ENCODE results near the gene CDH16. TPM values are rescaled to one million over a fixed set of nuclear protein-coding genes. Genes with fewer than 3 reads are reported as not detected.

Gene CDH16
- total and polyA plus RNA-seq, 12 donors = 0.15 to 0.59 (median 0.47) TPM; not detected in 7

DNA sequence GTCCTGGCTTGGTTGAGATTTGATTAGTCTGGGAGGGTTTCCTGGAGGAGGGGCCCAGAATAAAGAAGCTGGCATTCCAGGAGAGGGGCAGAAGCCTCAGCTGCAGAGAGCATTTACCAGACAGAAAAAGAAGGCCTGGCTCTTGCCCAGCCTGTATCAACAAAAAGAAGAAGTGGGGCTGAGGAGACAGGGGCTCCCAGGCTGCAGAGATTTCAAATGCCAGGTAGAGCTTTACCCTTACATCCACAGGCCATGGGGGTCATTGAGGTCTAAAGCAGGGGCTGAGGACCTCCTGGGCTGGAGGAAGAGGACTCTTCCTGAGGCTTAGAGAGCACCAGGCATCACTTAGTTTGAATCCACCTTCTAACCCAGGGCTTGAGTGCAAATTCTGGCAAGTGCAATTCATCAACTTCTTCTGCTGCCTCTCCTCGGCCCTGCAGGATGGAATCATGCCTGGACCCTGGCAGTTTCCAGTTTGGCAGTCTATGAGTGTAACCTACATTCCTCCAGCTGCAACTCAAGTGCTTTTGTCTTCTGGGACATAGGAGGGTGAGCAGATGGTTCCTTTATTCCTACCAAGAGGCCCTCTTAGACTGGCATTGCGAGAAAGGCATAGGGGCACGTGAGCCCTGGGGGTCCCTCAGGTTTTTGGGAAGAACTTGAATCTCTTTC, 59.2 kb downstream of the CDH16 start:
- H3K27me3 ChIP-seq = no peaks in the 10 kb centered on the region
- TF ChIP-seq CTCF (IDR thresholded peaks at IDR 0.05) = no peak
- ATAC-seq (peak in 1 of 8 donors; percentile 4), DNase-seq (no peak)
- H3K4me1 ChIP-seq = peaks cover 0 to 6% (median 0%) of the 10 kb centered on the region in 9 donors
- intact Hi-C loops (cut with DNase I) = loop anchor here in 4 of 10 donors (10.0 kb wide), 3 partner anchors 135 to 255 kb away; partner anchors contain the start of gene CMTM3 (in 1 of the 4)
- no peak overlapping the region for H3K4me3 ChIP-seq
- H3K9me3 ChIP-seq = no peaks in the 10 kb centered on the region
- H3K27ac ChIP-seq = no peak overlapping the region
- WGBS, 2 donors = 84 to 85% methylated on average over 3 of the region's 3 CpGs
- no peaks in the 10 kb centered on the region for H3K36me3 ChIP-seq

DNA sequence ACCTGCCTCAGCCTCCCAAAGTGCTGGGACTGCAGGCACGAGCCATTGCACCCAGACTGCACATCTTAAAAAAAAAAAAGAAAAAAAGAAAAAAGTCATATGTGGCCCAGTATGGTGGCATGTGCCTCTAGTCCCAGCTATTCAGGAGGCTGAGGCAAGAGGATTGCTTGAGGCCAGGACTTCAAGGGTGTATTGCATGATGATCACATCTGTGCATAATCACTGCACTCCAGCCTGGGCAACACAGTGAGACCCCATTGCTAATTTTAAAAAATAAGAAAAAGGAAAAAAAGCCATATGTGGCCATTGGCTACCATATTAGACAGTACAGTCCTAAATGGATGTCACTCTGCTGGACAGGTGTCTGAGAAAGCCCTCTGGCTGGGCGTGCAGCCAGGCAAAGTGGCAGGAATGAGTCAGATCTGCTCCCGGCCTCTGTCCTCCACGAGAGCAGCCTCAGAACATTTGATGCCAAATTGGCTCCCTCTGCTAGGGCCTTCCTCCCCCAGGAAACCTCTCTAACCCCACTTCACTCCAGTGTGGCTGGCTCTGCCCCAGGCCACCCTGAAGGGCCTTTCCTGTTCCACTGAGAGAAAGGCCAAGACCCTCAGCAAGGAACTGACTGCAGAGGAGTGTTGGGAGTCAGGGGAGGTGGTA, 59.8 kb downstream of the CDH16 start:
- WGBS, 2 donors = 38 to 40% methylated on average over 4 of the region's 4 CpGs
- H3K9me3 ChIP-seq = no peaks in the 10 kb centered on the region
- DNase-seq (peak; percentile 70 to 74), ATAC-seq (peak in 7 of 8 donors; percentile 69 to 96 (median 91))
- no peaks in the 10 kb centered on the region for H3K36me3 ChIP-seq
- H3K4me1 ChIP-seq = peaks cover 0 to 6% (median 0%) of the 10 kb centered on the region in 9 donors
- TF ChIP-seq CTCF (IDR thresholded peaks at IDR 0.05) = no peak
- H3K27ac ChIP-seq = no peak overlapping the region
- intact Hi-C loops (cut with DNase I) = no loop called here
- H3K27me3 ChIP-seq = no peaks in the 10 kb centered on the region
- no peak overlapping the region for H3K4me3 ChIP-seq

Other genes starting within 250 kb of the CDH16 start
- 10 to 100 TPM in 8 of 10 donors, 1 to 10 TPM in 2; 7.3 to 14.6 (median 12.1) TPM for gene CMTM4, start 222.1 kb downstream of the CDH16 start, total RNA-seq
- gene CMTM4, start 222.1 kb downstream of the CDH16 start, polyA plus RNA-seq = 1 to 10 TPM; 4.5 to 4.6 TPM
- gene DYNC1LI2, start 167.3 kb downstream of the CDH16 start, total RNA-seq = 100 to 1,000 TPM in 2 of 10 donors, 10 to 100 TPM in 8; 70.4 to 109 (median 89.0) TPM
- 10 to 100 TPM; 27.2 to 53.9 TPM for gene DYNC1LI2, start 167.3 kb downstream of the CDH16 start, polyA plus RNA-seq
- gene TERB1, start 117.3 kb downstream of the CDH16 start, total RNA-seq = under 1 TPM in 1 of 10 donors, not detected in 9; 0.12 TPM
- not detected for gene TERB1, start 117.3 kb downstream of the CDH16 start, polyA plus RNA-seq
- gene NAE1, start 87.9 kb downstream of the CDH16 start, total RNA-seq = 10 to 100 TPM; 29.6 to 35.9 (median 31.3) TPM
- gene NAE1, start 87.9 kb downstream of the CDH16 start, polyA plus RNA-seq = 10 to 100 TPM; 23.7 to 27.8 TPM
- gene CA7, start 74.5 kb downstream of the CDH16 start, total RNA-seq = not detected
- gene CA7, start 74.5 kb downstream of the CDH16 start, polyA plus RNA-seq = not detected
- 1 to 10 TPM; 2.9 to 5.7 (median 3.8) TPM for gene PDP2, start 38.4 kb downstream of the CDH16 start, total RNA-seq
- gene PDP2, start 38.4 kb downstream of the CDH16 start, polyA plus RNA-seq = 1 to 10 TPM; 1.2 to 1.4 TPM
- gene RRAD, start 6.7 kb upstream of the CDH16 start, total RNA-seq = 1,000 to 10,000 TPM in 1 of 10 donors, 100 to 1,000 TPM in 5, 10 to 100 TPM in 4; 48.4 to 1,227 (median 105) TPM
- 100 to 1,000 TPM; 176 to 435 TPM for gene RRAD, start 6.7 kb upstream of the CDH16 start, polyA plus RNA-seq
- gene CIAO2B, start 15.5 kb upstream of the CDH16 start, total RNA-seq = 100 to 1,000 TPM; 103 to 196 (median 111) TPM
- 100 to 1,000 TPM; 189 to 743 TPM for gene CIAO2B, start 15.5 kb upstream of the CDH16 start, polyA plus RNA-seq
- 100 to 1,000 TPM in 3 of 10 donors, 10 to 100 TPM in 7; 56.1 to 194 (median 81.5) TPM for gene CES2, start 16.6 kb upstream of the CDH16 start, total RNA-seq
- 100 to 1,000 TPM in 1 of 2 donors, 10 to 100 TPM in 1; 25.1 to 145 TPM for gene CES2, start 16.6 kb upstream of the CDH16 start, polyA plus RNA-seq
- gene CES3, start 42.4 kb upstream of the CDH16 start, total RNA-seq = 1 to 10 TPM in 6 of 10 donors, under 1 TPM in 4; 0.45 to 2.4 (median 1.1) TPM
- 1 to 10 TPM in 1 of 2 donors, under 1 TPM in 1; 0.07 to 2.8 TPM for gene CES3, start 42.4 kb upstream of the CDH16 start, polyA plus RNA-seq
- gene CES4A, start 69.7 kb upstream of the CDH16 start, total RNA-seq = 10 to 100 TPM in 1 of 10 donors, 1 to 10 TPM in 9; 3.8 to 10.4 (median 6.0) TPM
- 10 to 100 TPM; 12.3 to 20.6 TPM for gene CES4A, start 69.7 kb upstream of the CDH16 start, polyA plus RNA-seq
- 10 to 100 TPM; 22.2 to 36.4 (median 29.8) TPM for gene CBFB, start 110.3 kb upstream of the CDH16 start, total RNA-seq
- gene CBFB, start 110.3 kb upstream of the CDH16 start, polyA plus RNA-seq = 10 to 100 TPM; 17.6 to 22.9 TPM
- gene PHAF1, start 191.1 kb upstream of the CDH16 start, total RNA-seq = 10 to 100 TPM in 8 of 10 donors, 1 to 10 TPM in 2; 8.9 to 12.7 (median 11.7) TPM
- 1 to 10 TPM; 7.1 to 7.2 TPM for gene PHAF1, start 191.1 kb upstream of the CDH16 start, polyA plus RNA-seq
- 10 to 100 TPM in 4 of 10 donors, 1 to 10 TPM in 6; 7.4 to 17.6 (median 9.6) TPM for gene B3GNT9, start 232.1 kb upstream of the CDH16 start, total RNA-seq
- 10 to 100 TPM in 1 of 2 donors, 1 to 10 TPM in 1; 5.4 to 19.1 TPM for gene B3GNT9, start 232.1 kb upstream of the CDH16 start, polyA plus RNA-seq
- gene TRADD, start 241.0 kb upstream of the CDH16 start, total RNA-seq = 10 to 100 TPM in 1 of 10 donors, 1 to 10 TPM in 9; 4.8 to 12.4 (median 5.7) TPM
- gene TRADD, start 241.0 kb upstream of the CDH16 start, polyA plus RNA-seq = 10 to 100 TPM in 1 of 2 donors, 1 to 10 TPM in 1; 9.7 to 17.9 TPM
- gene FBXL8, start 241.1 kb upstream of the CDH16 start, total RNA-seq = 10 to 100 TPM in 1 of 10 donors, 1 to 10 TPM in 9; 3.9 to 10.5 (median 5.0) TPM
- 10 to 100 TPM in 1 of 2 donors, 1 to 10 TPM in 1; 8.6 to 17.3 TPM for gene FBXL8, start 241.1 kb upstream of the CDH16 start, polyA plus RNA-seq
- gene HSF4, start 245.9 kb upstream of the CDH16 start, total RNA-seq = 10 to 100 TPM; 32.9 to 71.3 (median 38.6) TPM
- gene HSF4, start 245.9 kb upstream of the CDH16 start, polyA plus RNA-seq = 100 to 1,000 TPM in 1 of 2 donors, 1 to 10 TPM in 1; 9.1 to 199 TPM